HEK293 (cell line): ENCODE data around the gene CLASRP.

Experiments used
- EGR2 ChIP-seq: fragments of 450-650 bp; formaldehyde crosslinking; IDR thresholded peaks from 2 replicates; pipeline ENCODE4 v1.5.1; 2016; ENCODE audit warnings: low read depth, missing biosample characterization, missing genetic modification characterization
- GLIS1 ChIP-seq: fragments of 450-650 bp; formaldehyde crosslinking; IDR thresholded peaks from 2 replicates; pipeline ENCODE4 v1.5.1; 2016; ENCODE audit warnings: missing biosample characterization, missing genetic modification characterization
- KLF8 ChIP-seq: fragments of 450-650 bp; formaldehyde crosslinking; IDR thresholded peaks from 2 replicates; pipeline ENCODE4 v1.5.1; 2016; ENCODE audit warnings: missing biosample characterization, missing genetic modification characterization
- WT1 ChIP-seq: fragments of 450-650 bp; formaldehyde crosslinking; IDR thresholded peaks from 2 replicates; pipeline ENCODE4 v1.5.1; 2016; ENCODE audit warnings: missing biosample characterization, missing genetic modification characterization
- ZBTB48 ChIP-seq: fragments of 450-650 bp; formaldehyde crosslinking; IDR thresholded peaks from 2 replicates; pipeline ENCODE4 v1.5.1; 2016; ENCODE audit warnings: missing biosample characterization, missing genetic modification characterization
- ZBTB6 ChIP-seq: fragments of 450-650 bp; formaldehyde crosslinking; IDR thresholded peaks from 2 replicates; pipeline ENCODE4 v1.5.1; 2017; ENCODE audit warnings: missing biosample characterization, missing genetic modification characterization
- ZFP3 ChIP-seq: fragments of 450-650 bp; formaldehyde crosslinking; IDR thresholded peaks from 2 replicates; pipeline ENCODE4 v1.5.1; 2016; ENCODE audit warnings: low read depth, missing biosample characterization, missing genetic modification characterization
- ZFP37 ChIP-seq: fragments of 450-650 bp; formaldehyde crosslinking; IDR thresholded peaks from 2 replicates; pipeline ENCODE4 v1.5.1; 2016; ENCODE audit warnings: missing biosample characterization, missing genetic modification characterization
- ZFP69B ChIP-seq: fragments of 450-650 bp; formaldehyde crosslinking; IDR thresholded peaks from 2 replicates; pipeline ENCODE4 v1.5.1; 2016; ENCODE audit warnings: missing biosample characterization, missing genetic modification characterization
- ZNF2 ChIP-seq: fragments of 450-650 bp; formaldehyde crosslinking; IDR thresholded peaks from 2 replicates; pipeline ENCODE4 v1.5.1; 2016; ENCODE audit warnings: missing biosample characterization, missing genetic modification characterization
- ZNF202 ChIP-seq: fragments of 450-650 bp; formaldehyde crosslinking; IDR thresholded peaks from 2 replicates; pipeline ENCODE4 v1.5.1; 2016; ENCODE audit warnings: missing biosample characterization, missing genetic modification characterization, borderline replicate concordance
- ZNF23 ChIP-seq: fragments of 450-650 bp; formaldehyde crosslinking; IDR thresholded peaks from 2 replicates; pipeline ENCODE4 v1.5.1; 2016; ENCODE audit warnings: missing biosample characterization, missing genetic modification characterization, borderline replicate concordance
- ZNF302 ChIP-seq: fragments of 450-650 bp; formaldehyde crosslinking; IDR thresholded peaks from 2 replicates; pipeline ENCODE4 v1.5.1; 2016; ENCODE audit warnings: missing biosample characterization, missing genetic modification characterization, low read depth
- ZNF37A ChIP-seq: fragments of 450-650 bp; IDR thresholded peaks from 2 replicates; pipeline ENCODE4 v1.5.1; 2018; ENCODE audit warnings: missing biosample characterization, missing genetic modification characterization
- ZNF449 ChIP-seq: fragments of 450-650 bp; formaldehyde crosslinking; IDR thresholded peaks from 2 replicates; pipeline ENCODE4 v1.5.1; 2017; ENCODE audit warnings: missing biosample characterization, mild to moderate bottlenecking, missing genetic modification characterization, moderate library complexity
- ZNF48 ChIP-seq: fragments of 450-650 bp; formaldehyde crosslinking; IDR thresholded peaks from 2 replicates; pipeline ENCODE4 v1.5.1; 2016; ENCODE audit warnings: missing biosample characterization, missing genetic modification characterization
- ZNF513 ChIP-seq: fragments of 450-650 bp; IDR thresholded peaks from 2 replicates; pipeline ENCODE4 v1.5.1; 2018; ENCODE audit warnings: missing biosample characterization, missing genetic modification characterization
- ZNF514 ChIP-seq: fragments of 450-650 bp; formaldehyde crosslinking; IDR thresholded peaks from 2 replicates; pipeline ENCODE4 v1.5.1; 2016; ENCODE audit warnings: missing biosample characterization, missing genetic modification characterization
- ZNF530 ChIP-seq: fragments of 450-650 bp; formaldehyde crosslinking; IDR thresholded peaks from 2 replicates; pipeline ENCODE4 v1.5.1; 2016; ENCODE audit warnings: low read depth, missing biosample characterization, missing genetic modification characterization
- ZNF596 ChIP-seq: fragments of 450-650 bp; IDR thresholded peaks from 2 replicates; pipeline ENCODE4 v1.5.0; 2018; ENCODE audit warnings: missing biosample characterization, mild to moderate bottlenecking, missing genetic modification characterization, moderate library complexity
- ZNF629 ChIP-seq: fragments of 450-650 bp; formaldehyde crosslinking; IDR thresholded peaks from 2 replicates; pipeline ENCODE4 v1.5.1; 2017; ENCODE audit warnings: missing biosample characterization, missing genetic modification characterization
- ZNF654 ChIP-seq: fragments of 450-650 bp; formaldehyde crosslinking; IDR thresholded peaks from 2 replicates; pipeline ENCODE4 v1.5.1; 2016; ENCODE audit warnings: low read depth, missing biosample characterization, missing genetic modification characterization
- ZNF664 ChIP-seq: fragments of 450-650 bp; formaldehyde crosslinking; IDR thresholded peaks from 2 replicates; pipeline ENCODE4 v1.5.1; 2016; ENCODE audit warnings: missing biosample characterization, missing genetic modification characterization
- ZNF701 ChIP-seq: fragments of 450-650 bp; formaldehyde crosslinking; IDR thresholded peaks from 2 replicates; pipeline ENCODE4 v1.5.1; 2016; ENCODE audit warnings: missing biosample characterization, missing genetic modification characterization
- ZNF777 ChIP-seq: fragments of 450-650 bp; formaldehyde crosslinking; IDR thresholded peaks from 2 replicates; pipeline ENCODE4 v1.5.1; 2017; ENCODE audit warnings: missing biosample characterization, missing genetic modification characterization, borderline replicate concordance
- ZSCAN30 ChIP-seq: fragments of 450-650 bp; IDR thresholded peaks from 2 replicates; pipeline ENCODE4 v1.5.1; 2018; ENCODE audit warnings: missing biosample characterization, mild to moderate bottlenecking, missing genetic modification characterization, moderate library complexity
- ZXDB ChIP-seq: fragments of 450-650 bp; formaldehyde crosslinking; IDR thresholded peaks from 2 replicates; pipeline ENCODE4 v1.5.1; 2016; ENCODE audit warnings: missing biosample characterization, missing genetic modification characterization
- TF ChIP-seq, protein P1 (sequence below): fragments of 450-650 bp; formaldehyde crosslinking; IDR thresholded peaks from 2 replicates; pipeline ENCODE4 v1.5.1; 2016; ENCODE audit warnings: missing biosample characterization, missing genetic modification characterization
- TF ChIP-seq, protein P2 (sequence below): fragments of 450-650 bp; formaldehyde crosslinking; IDR thresholded peaks from 2 replicates; pipeline ENCODE4 v1.5.1; 2016; ENCODE audit warnings: missing biosample characterization, missing genetic modification characterization
- TF ChIP-seq, protein P3 (sequence below): IDR thresholded peaks from 2 replicates; pipeline ENCODE4 v1.6.1; 2011; ENCODE audit warnings: mild to moderate bottlenecking, low read depth, low read length, borderline replicate concordance

CLASRP gene

GRCh38 chr19:45059258-45059965 lies 20.6 kb downstream of the CLASRP start (continued):
- TF ChIP-seq ZNF449 (tag by site-specific recombination), result no peak
- 0 out of 2 replicates have a peak, but pooled peaks have one; percentile 16 for TF ChIP-seq ZXDB (tag by site-specific recombination)
- TF ChIP-seq ZFP69B, result peak; percentile 94
- TF ChIP-seq, protein P1, sequence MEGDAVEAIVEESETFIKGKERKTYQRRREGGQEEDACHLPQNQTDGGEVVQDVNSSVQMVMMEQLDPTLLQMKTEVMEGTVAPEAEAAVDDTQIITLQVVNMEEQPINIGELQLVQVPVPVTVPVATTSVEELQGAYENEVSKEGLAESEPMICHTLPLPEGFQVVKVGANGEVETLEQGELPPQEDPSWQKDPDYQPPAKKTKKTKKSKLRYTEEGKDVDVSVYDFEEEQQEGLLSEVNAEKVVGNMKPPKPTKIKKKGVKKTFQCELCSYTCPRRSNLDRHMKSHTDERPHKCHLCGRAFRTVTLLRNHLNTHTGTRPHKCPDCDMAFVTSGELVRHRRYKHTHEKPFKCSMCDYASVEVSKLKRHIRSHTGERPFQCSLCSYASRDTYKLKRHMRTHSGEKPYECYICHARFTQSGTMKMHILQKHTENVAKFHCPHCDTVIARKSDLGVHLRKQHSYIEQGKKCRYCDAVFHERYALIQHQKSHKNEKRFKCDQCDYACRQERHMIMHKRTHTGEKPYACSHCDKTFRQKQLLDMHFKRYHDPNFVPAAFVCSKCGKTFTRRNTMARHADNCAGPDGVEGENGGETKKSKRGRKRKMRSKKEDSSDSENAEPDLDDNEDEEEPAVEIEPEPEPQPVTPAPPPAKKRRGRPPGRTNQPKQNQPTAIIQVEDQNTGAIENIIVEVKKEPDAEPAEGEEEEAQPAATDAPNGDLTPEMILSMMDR (tag by site-specific recombination), result peak; percentile 81; the same call in 1 of the 2 replicates
- TF ChIP-seq ZNF777 (tag by site-specific recombination), result no peak
- TF ChIP-seq ZNF654, result peak; percentile 72
- TF ChIP-seq ZNF2, result no peak
- TF ChIP-seq ZNF302 (tag by site-specific recombination), result no peak
- TF ChIP-seq GLIS1, result peak; percentile 80
- TF ChIP-seq ZNF596 (tag by site-specific recombination), result no peak
- no peak for TF ChIP-seq ZNF48 (tag by site-specific recombination)
- TF ChIP-seq ZSCAN30 (tag by site-specific recombination), result 0 out of 2 replicates have a peak, but pooled peaks have one; percentile 37
- TF ChIP-seq ZNF530 (tag by site-specific recombination), result no peak
- TF ChIP-seq ZFP3 (tag by site-specific recombination), result no peak
- TF ChIP-seq ZNF37A (tag by site-specific recombination), result no peak
- TF ChIP-seq ZBTB6 (tag by site-specific recombination), result no peak
- TF ChIP-seq, protein P2, sequence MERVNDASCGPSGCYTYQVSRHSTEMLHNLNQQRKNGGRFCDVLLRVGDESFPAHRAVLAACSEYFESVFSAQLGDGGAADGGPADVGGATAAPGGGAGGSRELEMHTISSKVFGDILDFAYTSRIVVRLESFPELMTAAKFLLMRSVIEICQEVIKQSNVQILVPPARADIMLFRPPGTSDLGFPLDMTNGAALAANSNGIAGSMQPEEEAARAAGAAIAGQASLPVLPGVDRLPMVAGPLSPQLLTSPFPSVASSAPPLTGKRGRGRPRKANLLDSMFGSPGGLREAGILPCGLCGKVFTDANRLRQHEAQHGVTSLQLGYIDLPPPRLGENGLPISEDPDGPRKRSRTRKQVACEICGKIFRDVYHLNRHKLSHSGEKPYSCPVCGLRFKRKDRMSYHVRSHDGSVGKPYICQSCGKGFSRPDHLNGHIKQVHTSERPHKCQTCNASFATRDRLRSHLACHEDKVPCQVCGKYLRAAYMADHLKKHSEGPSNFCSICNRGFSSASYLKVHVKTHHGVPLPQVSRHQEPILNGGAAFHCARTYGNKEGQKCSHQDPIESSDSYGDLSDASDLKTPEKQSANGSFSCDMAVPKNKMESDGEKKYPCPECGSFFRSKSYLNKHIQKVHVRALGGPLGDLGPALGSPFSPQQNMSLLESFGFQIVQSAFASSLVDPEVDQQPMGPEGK (tag by site-specific recombination), result 0 out of 2 replicates have a peak, but pooled peaks have one; percentile 7
- TF ChIP-seq, protein P3, sequence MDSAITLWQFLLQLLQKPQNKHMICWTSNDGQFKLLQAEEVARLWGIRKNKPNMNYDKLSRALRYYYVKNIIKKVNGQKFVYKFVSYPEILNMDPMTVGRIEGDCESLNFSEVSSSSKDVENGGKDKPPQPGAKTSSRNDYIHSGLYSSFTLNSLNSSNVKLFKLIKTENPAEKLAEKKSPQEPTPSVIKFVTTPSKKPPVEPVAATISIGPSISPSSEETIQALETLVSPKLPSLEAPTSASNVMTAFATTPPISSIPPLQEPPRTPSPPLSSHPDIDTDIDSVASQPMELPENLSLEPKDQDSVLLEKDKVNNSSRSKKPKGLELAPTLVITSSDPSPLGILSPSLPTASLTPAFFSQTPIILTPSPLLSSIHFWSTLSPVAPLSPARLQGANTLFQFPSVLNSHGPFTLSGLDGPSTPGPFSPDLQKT, result no peak
- no peak for TF ChIP-seq ZNF202 (tag by site-specific recombination)
- no peak for TF ChIP-seq ZNF514
- TF ChIP-seq EGR2, result no peak
- no peak for TF ChIP-seq ZNF513
- no peak for TF ChIP-seq ZNF629
- no peak for TF ChIP-seq WT1 (tag by site-specific recombination)
- TF ChIP-seq ZBTB48, result no peak
- no peak for TF ChIP-seq ZFP37 (tag by site-specific recombination)
- no peak for TF ChIP-seq ZNF701
- TF ChIP-seq KLF8, result peak; percentile 19; the same call in 1 of the 2 replicates
- no peak for TF ChIP-seq ZNF23 (tag by site-specific recombination)
- no peak for TF ChIP-seq ZNF664 (tag by site-specific recombination)
